ENCODE results near the gene A1BG.

The A1BG gene

DNA sequence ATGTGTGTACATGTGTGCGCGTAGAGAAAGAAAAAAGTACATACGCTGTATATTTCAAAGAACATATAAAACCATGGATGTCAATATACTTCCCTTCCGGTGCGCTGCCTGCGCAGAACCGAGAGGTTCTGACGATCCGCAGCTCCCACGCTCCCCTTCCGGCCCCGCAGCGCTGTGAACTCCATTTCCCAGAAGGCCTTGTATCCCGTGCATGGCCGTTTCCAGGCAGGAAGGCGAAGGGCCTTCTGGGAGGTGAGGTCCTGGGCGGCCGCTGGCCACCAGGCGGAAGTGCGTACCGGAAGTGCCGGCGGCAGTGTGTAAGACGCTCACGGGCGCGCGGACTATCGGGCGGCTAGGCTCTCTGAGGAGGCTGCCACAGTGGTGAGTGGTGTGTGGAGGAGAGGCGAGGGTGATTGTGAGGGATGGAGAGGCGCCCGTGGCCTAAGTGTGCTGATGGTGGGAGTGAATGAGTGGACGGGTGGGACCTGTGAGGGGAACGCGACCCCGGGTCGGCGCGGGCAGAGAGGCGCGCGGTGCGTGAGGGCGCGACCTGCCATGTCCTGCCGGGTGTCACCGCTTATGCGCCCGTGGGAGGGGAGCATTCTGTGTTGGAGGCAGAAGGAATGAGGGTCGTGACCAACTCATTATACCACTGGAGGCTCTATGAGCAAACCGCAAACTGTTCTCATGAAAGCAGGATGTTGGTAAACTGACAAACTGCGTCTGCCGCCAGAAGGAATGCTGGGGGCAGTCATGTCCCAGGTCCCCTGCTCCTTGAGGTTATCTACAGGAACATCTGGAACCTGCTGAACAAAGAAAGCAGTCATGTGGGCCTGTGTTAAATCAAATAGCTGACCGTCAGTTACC, 48.0 kb downstream of the A1BG start, which contains the start of gene ERVK3-1:
TSS of gene ERVK3-1 (plus strand) at position 313 of the 867 bp plus-strand sequence. CDS start 6,792 bp downstream, outside the sequence.
- Histone ChIP-seq H3K4me1 (ENCODE audit: insufficient read depth, low read length) (peaks cover 5% of the 10 kb centered on the region; the same call in 1 of the 2 replicates), H3K9me3 (ENCODE audit: insufficient read depth, low read depth, low read length) (no peaks in the 10 kb centered on the region), H3K9ac (ENCODE audit: low read depth, low read length) (peak within 1 kb of the TSS; percentile 70), H3K27me3 (ENCODE audit: insufficient read depth, low read length) (no peaks in the 10 kb centered on the region), H3K27ac (ENCODE audit: low read depth, low read length) (no peak within 1 kb of the TSS), H3K4me3 (ENCODE audit: low read length) (peak within 1 kb of the TSS; percentile 75), H3K36me3 (ENCODE audit: insufficient read depth, low read length) (peaks cover 51% of the 10 kb centered on the region)
- 1% methylated on average over 53 of the region's 55 CpGs for WGBS

DNA sequence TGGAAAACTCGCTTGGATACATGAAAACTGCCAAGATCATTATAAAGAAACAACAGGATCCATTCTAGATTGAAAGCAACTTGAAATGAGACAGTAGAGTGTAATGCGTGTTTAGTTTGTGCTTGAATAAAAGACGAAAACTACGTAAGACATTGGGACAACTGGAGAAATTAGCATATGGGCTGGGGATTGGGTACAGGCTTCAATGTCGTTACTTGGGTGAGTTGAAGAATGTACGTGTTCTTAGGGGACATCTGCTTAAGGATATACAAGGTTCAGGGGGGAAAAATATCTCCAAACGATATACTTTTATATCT, 48.6 kb downstream of the A1BG start:
- Histone ChIP-seq H3K27me3 (ENCODE audit: insufficient read depth, low read length) (no peaks in the 10 kb centered on the region), H3K4me1 (ENCODE audit: insufficient read depth, low read length) (peaks cover 5% of the 10 kb centered on the region; the same call in 1 of the 2 replicates), H3K9ac (ENCODE audit: low read depth, low read length) (no peak overlapping the region), H3K4me3 (ENCODE audit: low read length) (peak overlapping the region; percentile 75), H3K36me3 (ENCODE audit: insufficient read depth, low read length) (peaks cover 53% of the 10 kb centered on the region), H3K9me3 (ENCODE audit: insufficient read depth, low read depth, low read length) (no peaks in the 10 kb centered on the region), H3K27ac (ENCODE audit: low read depth, low read length) (no peak overlapping the region)
- 22% methylated on average over 6 of the region's 7 CpGs for WGBS

DNA sequence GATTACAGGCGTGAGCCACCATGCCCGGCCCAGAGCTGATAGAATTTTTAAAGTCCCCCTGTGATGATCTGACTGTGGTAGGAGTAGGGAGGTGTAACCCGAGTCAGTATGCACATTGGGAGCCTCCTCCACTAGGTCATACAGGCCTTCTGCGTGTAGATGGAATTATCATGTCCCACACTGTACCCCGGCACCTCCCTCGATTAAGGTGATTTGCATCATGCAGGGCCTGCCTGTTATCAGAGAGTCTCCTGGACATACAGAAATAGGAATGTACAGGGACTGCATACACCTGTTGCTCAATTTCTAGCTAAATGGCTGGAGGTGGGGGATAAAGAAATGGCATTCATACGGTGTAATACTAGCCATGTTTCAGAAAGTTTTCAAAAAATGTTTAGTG, 49.0 kb downstream of the A1BG start:
- Histone ChIP-seq H3K36me3 (ENCODE audit: insufficient read depth, low read length) (peaks cover 50% of the 10 kb centered on the region), H3K27me3 (ENCODE audit: insufficient read depth, low read length) (no peaks in the 10 kb centered on the region), H3K4me1 (ENCODE audit: insufficient read depth, low read length) (peaks cover 5% of the 10 kb centered on the region; the same call in 1 of the 2 replicates), H3K27ac (ENCODE audit: low read depth, low read length) (no peak overlapping the region), H3K9ac (ENCODE audit: low read depth, low read length) (no peak overlapping the region), H3K9me3 (ENCODE audit: insufficient read depth, low read depth, low read length) (no peaks in the 10 kb centered on the region), H3K4me3 (ENCODE audit: low read length) (peak overlapping the region; percentile 75)
- 84% methylated on average over 7 of the region's 7 CpGs for WGBS

- no peaks in the 10 kb centered on the region for H3K9me3 ChIP-seq (ENCODE audit: insufficient read depth, low read depth, low read length)
- H3K27me3 ChIP-seq (ENCODE audit: insufficient read depth, low read length), result no peaks in the 10 kb centered on the region
- no peak overlapping the region for H3K4me3 ChIP-seq (ENCODE audit: low read length)
- no peak overlapping the region for H3K27ac ChIP-seq (ENCODE audit: low read depth, low read length)
- H3K9ac ChIP-seq (ENCODE audit: low read depth, low read length), result no peak overlapping the region
- 93% methylated on average over 7 of the region's 7 CpGs for WGBS
- H3K4me1 ChIP-seq (ENCODE audit: insufficient read depth, low read length), result peaks cover 5% of the 10 kb centered on the region; the same call in 1 of the 2 replicates
- H3K36me3 ChIP-seq (ENCODE audit: insufficient read depth, low read length), result peaks cover 49% of the 10 kb centered on the region
These were observed 52.7 kb downstream of the A1BG start for GRCh38 chr19:58300620-58301019.

DNA sequence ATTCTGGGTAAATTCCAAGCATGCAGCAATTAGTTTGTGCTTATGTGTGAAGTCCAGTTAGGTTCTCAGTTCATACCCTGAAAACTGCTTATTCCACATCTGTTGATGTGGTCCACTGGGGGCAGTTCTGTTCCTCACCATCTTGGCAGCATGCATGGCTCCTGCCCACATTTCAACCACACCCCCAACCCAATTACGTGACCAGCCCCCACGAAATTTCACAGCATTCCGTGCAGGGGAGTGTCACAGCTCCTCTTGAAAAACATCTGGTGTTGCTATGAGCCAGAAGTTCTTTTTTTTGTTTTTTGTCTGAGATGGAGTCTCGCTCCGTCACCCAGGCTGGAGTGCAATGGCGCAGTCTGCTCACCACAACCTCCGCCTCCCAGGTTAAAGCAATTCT, 57.2 kb downstream of the A1BG start:
- H3K4me3 ChIP-seq (ENCODE audit: low read length), result no peak overlapping the region
- H3K4me1 ChIP-seq (ENCODE audit: insufficient read depth, low read length), result no peaks in the 10 kb centered on the region
- peaks cover 6% of the 10 kb centered on the region; the same call in 1 of the 2 replicates for H3K9me3 ChIP-seq (ENCODE audit: insufficient read depth, low read depth, low read length)
- H3K9ac ChIP-seq (ENCODE audit: low read depth, low read length), result no peak overlapping the region
- H3K36me3 ChIP-seq (ENCODE audit: insufficient read depth, low read length), result peaks cover 89% of the 10 kb centered on the region
- no peak overlapping the region for H3K27ac ChIP-seq (ENCODE audit: low read depth, low read length)
- H3K27me3 ChIP-seq (ENCODE audit: insufficient read depth, low read length), result no peaks in the 10 kb centered on the region
- 94% methylated on average over 7 of the region's 7 CpGs for WGBS
